ENCODE results near the gene LAMTOR2. TPM values are rescaled to one million over a fixed set of nuclear protein-coding genes. Genes with fewer than 3 reads are reported as not detected.
A peak's percentile ranks its signal among the peaks of the same experiment; 100 is the strongest.

LAMTOR2 gene
- total RNA-seq (2014; rRNA removed; shearing (Covaris generic)) (35.2 and 67.3 TPM in 2 replicates), polyA plus RNA-seq (2016; fragmentation: Nextera tagmentation; extraction: Ambion mirVana) (108 and 113 TPM in 2 replicates)
- long read RNA-seq, transcript LAMTOR2-203 (4 exons, 655 nt) = major isoform, 73 of 76 reads
- long read RNA-seq, partial matches to known transcripts = 0 of 76 reads
- long read RNA-seq, other reads (novel, unspliced or antisense) = 1 of 76 reads

DNA sequence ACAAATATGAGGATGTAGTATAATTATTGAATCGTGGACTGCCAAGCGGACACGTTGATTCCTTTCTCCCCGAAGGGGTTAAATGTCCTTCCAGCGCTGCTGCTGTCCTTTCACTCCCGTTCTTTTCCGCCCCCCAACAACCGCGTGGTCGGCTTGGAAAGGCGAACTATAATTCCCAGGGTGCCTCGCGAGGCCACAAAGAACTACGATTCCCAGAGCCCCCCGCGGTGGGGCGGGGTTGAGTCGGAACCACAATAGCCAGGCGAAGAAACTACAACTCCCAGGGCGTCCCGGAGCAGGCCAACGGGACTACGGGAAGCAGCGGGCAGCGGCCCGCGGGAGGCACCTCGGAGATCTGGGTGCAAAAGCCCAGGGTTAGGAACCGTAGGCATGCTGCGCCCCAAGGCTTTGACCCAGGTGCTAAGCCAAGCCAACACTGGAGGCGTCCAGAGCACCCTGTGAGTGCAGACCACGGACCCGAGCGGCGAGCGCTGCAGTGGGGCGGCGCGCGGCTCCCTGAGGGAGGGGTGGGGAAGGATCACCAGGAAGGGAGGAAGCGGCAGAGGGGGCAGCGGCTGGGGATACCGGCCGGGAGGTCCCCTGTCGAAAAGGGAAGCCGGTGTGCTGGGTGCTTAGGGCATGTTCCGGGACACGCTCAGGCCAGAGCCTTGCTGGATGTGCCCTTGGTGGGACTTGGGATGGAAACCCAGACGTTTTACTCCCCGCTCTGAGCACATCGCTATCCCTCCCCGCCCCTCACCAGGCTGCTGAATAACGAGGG is at the start of gene LAMTOR2:
Gene LAMTOR2 (plus strand): TSS at position 283 of the 781 bp plus-strand sequence. CDS start 108 bp downstream, at position 391.
- Mint-ChIP-seq H3K4me1 (peaks cover 22% of the 10 kb centered on the region), H3K4me3 (peak within 1 kb of the TSS; percentile 99), H3K9me3 (no peaks in the 10 kb centered on the region; the same call in 2 of the 3 replicates), H3K27me3 (ENCODE audit: insufficient read depth, low read depth, poor library complexity) (peaks cover 17% of the 10 kb centered on the region), H3K36me3 (ENCODE audit: low read depth) (peaks cover 43% of the 10 kb centered on the region), H3K27ac (peak within 1 kb of the TSS; percentile 97)
- Histone ChIP-seq H3K27ac (ENCODE audit: low read depth) (peak within 1 kb of the TSS; percentile 99), H3K79me2 (replicated peaks; ENCODE audit: insufficient read depth) (peaks cover 32% of the 10 kb centered on the region), H3K27me3 (ENCODE audit: insufficient read depth) (no peaks in the 10 kb centered on the region), H2AFZ (peak within 1 kb of the TSS; percentile 96), H3K4me2 (peak within 1 kb of the TSS; percentile 97), H3K36me3 (ENCODE audit: insufficient read depth) (no peaks in the 10 kb centered on the region), H3K4me1 (ENCODE audit: insufficient read depth) (peaks cover 12% of the 10 kb centered on the region; the same call in 1 of the 2 replicates), H3K4me3 (peak within 1 kb of the TSS; percentile 93), H4K20me1 (replicated peaks; ENCODE audit: insufficient read depth) (peaks cover 12% of the 10 kb centered on the region), H3K9me2 (ENCODE audit: insufficient read depth) (no peaks in the 10 kb centered on the region), H3F3A (replicated peaks; ENCODE audit: low read depth) (peaks cover 21% of the 10 kb centered on the region)
- TF ChIP-seq, protein P1, sequence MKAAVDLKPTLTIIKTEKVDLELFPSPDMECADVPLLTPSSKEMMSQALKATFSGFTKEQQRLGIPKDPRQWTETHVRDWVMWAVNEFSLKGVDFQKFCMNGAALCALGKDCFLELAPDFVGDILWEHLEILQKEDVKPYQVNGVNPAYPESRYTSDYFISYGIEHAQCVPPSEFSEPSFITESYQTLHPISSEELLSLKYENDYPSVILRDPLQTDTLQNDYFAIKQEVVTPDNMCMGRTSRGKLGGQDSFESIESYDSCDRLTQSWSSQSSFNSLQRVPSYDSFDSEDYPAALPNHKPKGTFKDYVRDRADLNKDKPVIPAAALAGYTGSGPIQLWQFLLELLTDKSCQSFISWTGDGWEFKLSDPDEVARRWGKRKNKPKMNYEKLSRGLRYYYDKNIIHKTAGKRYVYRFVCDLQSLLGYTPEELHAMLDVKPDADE (IDR thresholded peaks at IDR 0.05) = peak; percentile 99
- no peak for TF ChIP-seq EZH2phosphoT487 (IDR thresholded peaks at IDR 0.05; ENCODE audit: unreplicated experiment)
- TF ChIP-seq, protein P2, sequence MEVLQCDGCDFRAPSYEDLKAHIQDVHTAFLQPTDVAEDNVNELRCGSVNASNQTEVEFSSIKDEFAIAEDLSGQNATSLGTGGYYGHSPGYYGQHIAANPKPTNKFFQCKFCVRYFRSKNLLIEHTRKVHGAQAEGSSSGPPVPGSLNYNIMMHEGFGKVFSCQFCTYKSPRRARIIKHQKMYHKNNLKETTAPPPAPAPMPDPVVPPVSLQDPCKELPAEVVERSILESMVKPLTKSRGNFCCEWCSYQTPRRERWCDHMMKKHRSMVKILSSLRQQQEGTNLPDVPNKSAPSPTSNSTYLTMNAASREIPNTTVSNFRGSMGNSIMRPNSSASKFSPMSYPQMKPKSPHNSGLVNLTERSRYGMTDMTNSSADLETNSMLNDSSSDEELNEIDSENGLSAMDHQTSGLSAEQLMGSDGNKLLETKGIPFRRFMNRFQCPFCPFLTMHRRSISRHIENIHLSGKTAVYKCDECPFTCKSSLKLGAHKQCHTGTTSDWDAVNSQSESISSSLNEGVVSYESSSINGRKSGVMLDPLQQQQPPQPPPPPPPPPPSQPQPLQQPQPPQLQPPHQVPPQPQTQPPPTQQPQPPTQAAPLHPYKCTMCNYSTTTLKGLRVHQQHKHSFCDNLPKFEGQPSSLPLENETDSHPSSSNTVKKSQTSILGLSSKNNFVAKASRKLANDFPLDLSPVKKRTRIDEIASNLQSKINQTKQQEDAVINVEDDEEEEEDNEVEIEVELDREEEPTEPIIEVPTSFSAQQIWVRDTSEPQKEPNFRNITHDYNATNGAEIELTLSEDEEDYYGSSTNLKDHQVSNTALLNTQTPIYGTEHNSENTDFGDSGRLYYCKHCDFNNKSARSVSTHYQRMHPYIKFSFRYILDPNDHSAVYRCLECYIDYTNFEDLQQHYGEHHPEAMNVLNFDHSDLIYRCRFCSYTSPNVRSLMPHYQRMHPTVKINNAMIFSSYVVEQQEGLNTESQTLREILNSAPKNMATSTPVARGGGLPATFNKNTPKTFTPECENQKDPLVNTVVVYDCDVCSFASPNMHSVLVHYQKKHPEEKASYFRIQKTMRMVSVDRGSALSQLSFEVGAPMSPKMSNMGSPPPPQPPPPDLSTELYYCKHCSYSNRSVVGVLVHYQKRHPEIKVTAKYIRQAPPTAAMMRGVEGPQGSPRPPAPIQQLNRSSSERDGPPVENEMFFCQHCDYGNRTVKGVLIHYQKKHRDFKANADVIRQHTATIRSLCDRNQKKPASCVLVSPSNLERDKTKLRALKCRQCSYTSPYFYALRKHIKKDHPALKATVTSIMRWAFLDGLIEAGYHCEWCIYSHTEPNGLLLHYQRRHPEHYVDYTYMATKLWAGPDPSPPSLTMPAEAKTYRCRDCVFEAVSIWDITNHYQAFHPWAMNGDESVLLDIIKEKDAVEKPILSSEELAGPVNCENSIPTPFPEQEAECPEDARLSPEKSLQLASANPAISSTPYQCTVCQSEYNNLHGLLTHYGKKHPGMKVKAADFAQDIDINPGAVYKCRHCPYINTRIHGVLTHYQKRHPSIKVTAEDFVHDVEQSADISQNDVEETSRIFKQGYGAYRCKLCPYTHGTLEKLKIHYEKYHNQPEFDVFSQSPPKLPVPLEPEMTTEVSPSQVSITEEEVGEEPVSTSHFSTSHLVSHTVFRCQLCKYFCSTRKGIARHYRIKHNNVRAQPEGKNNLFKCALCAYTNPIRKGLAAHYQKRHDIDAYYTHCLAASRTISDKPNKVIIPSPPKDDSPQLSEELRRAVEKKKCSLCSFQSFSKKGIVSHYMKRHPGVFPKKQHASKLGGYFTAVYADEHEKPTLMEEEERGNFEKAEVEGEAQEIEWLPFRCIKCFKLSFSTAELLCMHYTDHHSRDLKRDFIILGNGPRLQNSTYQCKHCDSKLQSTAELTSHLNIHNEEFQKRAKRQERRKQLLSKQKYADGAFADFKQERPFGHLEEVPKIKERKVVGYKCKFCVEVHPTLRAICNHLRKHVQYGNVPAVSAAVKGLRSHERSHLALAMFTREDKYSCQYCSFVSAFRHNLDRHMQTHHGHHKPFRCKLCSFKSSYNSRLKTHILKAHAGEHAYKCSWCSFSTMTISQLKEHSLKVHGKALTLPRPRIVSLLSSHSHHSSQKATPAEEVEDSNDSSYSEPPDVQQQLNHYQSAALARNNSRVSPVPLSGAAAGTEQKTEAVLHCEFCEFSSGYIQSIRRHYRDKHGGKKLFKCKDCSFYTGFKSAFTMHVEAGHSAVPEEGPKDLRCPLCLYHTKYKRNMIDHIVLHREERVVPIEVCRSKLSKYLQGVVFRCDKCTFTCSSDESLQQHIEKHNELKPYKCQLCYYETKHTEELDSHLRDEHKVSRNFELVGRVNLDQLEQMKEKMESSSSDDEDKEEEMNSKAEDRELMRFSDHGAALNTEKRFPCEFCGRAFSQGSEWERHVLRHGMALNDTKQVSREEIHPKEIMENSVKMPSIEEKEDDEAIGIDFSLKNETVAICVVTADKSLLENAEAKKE (CRISPR knock-in tag; IDR thresholded peaks at IDR 0.05) = no peak
- peak; percentile 70 for TF ChIP-seq CREB1 (CRISPR knock-in tag; IDR thresholded peaks at IDR 0.05; ENCODE audit: low read depth)
- no peak for TF ChIP-seq NANOG (IDR thresholded peaks at IDR 0.05; ENCODE audit: borderline replicate concordance)
- no peak for TF ChIP-seq EZH2 (IDR thresholded peaks at IDR 0.05; ENCODE audit: low read depth, unreplicated experiment)
- no peak for TF ChIP-seq REST (IDR thresholded peaks at IDR 0.05; ENCODE audit: unreplicated experiment)
- 0 out of 4 replicates have a peak, but pooled peaks of 1 of the 2 experiments have one; percentile 4 for TF ChIP-seq CTCF (conservative IDR thresholded peaks at IDR 0.05; ENCODE audit: low read depth in 2 of 2)
- TF ChIP-seq ZNF331 (CRISPR knock-in tag; IDR thresholded peaks at IDR 0.05; ENCODE audit: low read depth) = no peak
- TF ChIP-seq POLR2AphosphoS5 (IDR thresholded peaks at IDR 0.05; ENCODE audit: low read depth) = peak; percentile 93
- TF ChIP-seq ZNF114 (CRISPR knock-in tag; IDR thresholded peaks at IDR 0.05) = no peak
- no peak for TF ChIP-seq STAT1 (IDR thresholded peaks at IDR 0.05; ENCODE audit: unreplicated experiment)
- ATAC-seq = peak; percentile 75
- DNase-seq (ENCODE audit: low spot score) = peak; percentile 100
